Measurements from ENCODE around the gene HTRA3. TPM values are rescaled to one million over a fixed set of nuclear protein-coding genes. Genes with fewer than 3 reads are reported as not detected.

The HTRA3 gene
- total and polyA plus RNA-seq, 2 of the 4 experiments (the other 2 are of a cell fraction): 1.3 to 9.5 TPM

GRCh38 chr4:8236920-8237195 lies 32.7 kb upstream of the HTRA3 start:
- Histone ChIP-seq H4K8ac (ENCODE audit: low read depth in 2 of 2, low read length in 2 of 2) (no peak overlapping the region), H3K4me1 (ENCODE audit: control insufficient read depth, insufficient read depth, low read length) (no peaks in the 10 kb centered on the region), H3K36me3 (ENCODE audit: control insufficient read depth, insufficient read depth, low read length) (no peaks in the 10 kb centered on the region), H2BK120ac (ENCODE audit: low read depth, low read length) (no peak overlapping the region), H4K5ac (ENCODE audit: low read depth, low read length) (no peak overlapping the region), H2AK5ac (ENCODE audit: low read depth, low read length) (no peak overlapping the region), H3K4me3 (ENCODE audit: insufficient read depth, low read depth, low read length) (no peak overlapping the region), H3K14ac (replicated peaks; ENCODE audit: low read depth, low read length) (no peak overlapping the region), H3K27ac (ENCODE audit: insufficient read depth, low read length) (no peak overlapping the region), H3K9me1 (ENCODE audit: insufficient read depth, low read length) (no peaks in the 10 kb centered on the region), H3K9ac (ENCODE audit: low read depth, low read length) (no peak overlapping the region), H3K27me3 (ENCODE audit: control insufficient read depth, insufficient read depth, low read length) (no peaks in the 10 kb centered on the region; the same call in 1 of the 2 replicates), H2BK15ac (ENCODE audit: low read depth, low read length) (no peak overlapping the region), H3K79me1 (ENCODE audit: low read depth in 1 of 2, low read length in 2 of 2) (no peaks in the 10 kb centered on the region), H4K20me1 (ENCODE audit: insufficient read depth, low read length) (no peaks in the 10 kb centered on the region; the same call in 1 of the 2 replicates), H3K9me3 (ENCODE audit: control insufficient read depth, insufficient read depth, low read length) (no peaks in the 10 kb centered on the region), H2BK20ac (ENCODE audit: low read depth, low read length) (no peak overlapping the region), H3K18ac (ENCODE audit: low read depth, low read length) (no peak overlapping the region), H3K56ac (ENCODE audit: extremely low read depth, insufficient read depth, low read length) (no peak overlapping the region), H3K4me2 (ENCODE audit: low read depth, low read length) (no peak overlapping the region), H2BK5ac (ENCODE audit: low read depth, low read length, poor library complexity, severe bottlenecking) (no peak overlapping the region), H4K91ac (ENCODE audit: insufficient read depth, low read depth, low read length) (no peak overlapping the region), H3K23ac (ENCODE audit: low read depth, low read length) (no peak overlapping the region), H3K4ac (ENCODE audit: low read depth, low read length) (no peak overlapping the region), H2AK9ac (replicated peaks; ENCODE audit: low read depth, low read length, poor library complexity) (no peak overlapping the region), H2AFZ (replicated peaks; ENCODE audit: low read length, poor library complexity) (no peak overlapping the region)
- dilution Hi-C loops (cut with HindIII; ENCODE audit: low sequenced_read_pairs, unreplicated experiment): no loop called here
- ChIA-PET POLR2A (ENCODE audit: unreplicated experiment) (no interaction called here), CTCF (interaction anchor here (1.1 to 1.4 kb wide), 2 partner anchors 9 to 60 kb away, joined by 3 to 5 read pairs (median 4); no protein-coding TSS in a partner anchor)
- DNase-seq (no peak), ATAC-seq (ENCODE audit: low read depth) (no peak)
- in situ Hi-C loops (cut with MboI; ENCODE audit: low sequenced_read_pairs): no loop called here
- intact Hi-C loops (cut with micrococcal nuclease): no loop called here
- WGBS, 2 experiments (ENCODE audit: extremely low coverage in 2 of 2, insufficient read length in 1 of 2): 83% methylated on average over 2 of the region's 9 CpGs; no CpG with 5 or more reads in 1 of the 2 experiments
- BruUV-seq (replicated peaks): no TSS peak
- no peak for TF ChIP-seq RAD21 (IDR thresholded peaks at IDR 0.05; ENCODE audit: low read length)
- no peak for TF ChIP-seq RFX5 (IDR thresholded peaks at IDR 0.05; ENCODE audit: low read depth, low read length)
- no peak for TF ChIP-seq POLR2A (IDR thresholded peaks at IDR 0.05; ENCODE audit: low read depth, low read length)
- no peak for TF ChIP-seq CEBPB (IDR thresholded peaks at IDR 0.05; ENCODE audit: low read depth, low read length)
- no peak for TF ChIP-seq CHD1 (IDR thresholded peaks at IDR 0.05; ENCODE audit: low read depth, low read length)
- no peak for TF ChIP-seq MXI1 (IDR thresholded peaks at IDR 0.05; ENCODE audit: borderline replicate concordance, low read depth, low read length)
- TF ChIP-seq FOS (IDR thresholded peaks at IDR 0.05; ENCODE audit: low read depth, low read length): no peak
- TF ChIP-seq MAZ (IDR thresholded peaks at IDR 0.05; ENCODE audit: borderline replicate concordance, low read depth, low read length): no peak
- no peak for TF ChIP-seq SMC3 (IDR thresholded peaks at IDR 0.05; ENCODE audit: low read depth, low read length)
- no peak for TF ChIP-seq NFE2L2 (IDR thresholded peaks at IDR 0.05; ENCODE audit: low read depth, low read length)
- no peak for TF ChIP-seq BHLHE40 (IDR thresholded peaks at IDR 0.05; ENCODE audit: low read depth, low read length)
- no peak for TF ChIP-seq MAFK (IDR thresholded peaks at IDR 0.05; ENCODE audit: low read depth, low read length)
- no peak for TF ChIP-seq ELK1 (IDR thresholded peaks at IDR 0.05; ENCODE audit: borderline replicate concordance, low read depth, low read length)
- no peak for TF ChIP-seq RCOR1 (IDR thresholded peaks at IDR 0.05; ENCODE audit: insufficient replicate concordance, low read length)
- no peak for TF ChIP-seq USF2 (IDR thresholded peaks at IDR 0.05; ENCODE audit: low read depth, low read length)
- no peak for TF ChIP-seq CTCF (conservative IDR thresholded peaks at IDR 0.05; ENCODE audit: low read depth, low read length)

All from IMR-90 (cell line).